Suprapubic skin (tissue), 4 donors: ENCODE measurements around the gene MVK.

Source experiments
- CTCF ChIP-seq, 2 donors: fragments of 200-600 bp in 1 of 2; fragments of 450-650 bp in 1 of 2; sonication (generic) in 1 of 2; IDR thresholded peaks; one replicate each; pipeline ENCODE4 v1.5.1; 2016 to 2019; ENCODE audit warnings: antibody characterized with exemption in 2 of 2, mild to moderate bottlenecking in 1 of 2, moderate library complexity in 1 of 2
- EP300 ChIP-seq: sonication (generic); formaldehyde crosslinking; IDR thresholded peaks from one replicate; pipeline ENCODE4 v1.6.1; 2017; ENCODE audit warnings: antibody characterized with exemption
- POLR2A ChIP-seq, 2 donors: fragments of 450-650 bp; IDR thresholded peaks; one replicate each; pipeline ENCODE4 v1.6.1; 2017; ENCODE audit warnings: antibody characterized with exemption in 2 of 2, mild to moderate bottlenecking in 2 of 2, moderate library complexity in 2 of 2
- POLR2AphosphoS5 ChIP-seq, 3 donors: sonication (generic); formaldehyde crosslinking; IDR thresholded peaks; one replicate each; pipeline ENCODE4 v1.6.1; 2017; ENCODE audit warnings: antibody characterized with exemption in 3 of 3

- TF ChIP-seq CTCF (IDR thresholded peaks at IDR 0.05) (no peak), POLR2AphosphoS5 (IDR thresholded peaks at IDR 0.05) (no peak), POLR2A (IDR thresholded peaks at IDR 0.05) (no peak), EP300 (no peak)
Measured at GRCh38 chr12:109601557-109601956, 28.0 kb downstream of the MVK start.
